H1 (cell line): Measurements from ENCODE around the gene OSTN. TPM values are rescaled to one million over a fixed set of nuclear protein-coding genes. Genes with fewer than 3 reads are reported as not detected.

Experiments
- CTCF ChIA-PET: fragments of 300-600 bp; sonication (Branson Sonifier 250); formaldehyde crosslinking; loops from one replicate; lab custom pipeline; 2021; ENCODE audit not compliant: partially characterized antibody; lab: Charles Lee
- POLR2A ChIA-PET: fragments of 300-600 bp; sonication (Branson Sonifier 250); formaldehyde crosslinking; loops from one replicate; lab custom pipeline; 2021; ENCODE audit warnings: inconsistent platforms; ENCODE audit not compliant: partially characterized antibody; lab: Charles Lee
- DNase-seq, 2 experiments: peaks; one replicate each; pipeline versions ENCODE4 v3.0.0 to v3.0.0-alpha.2; 2010 to 2022; ENCODE audit warnings: low spot score in 2 of 2, low read depth in 1 of 2, mixed read lengths in 1 of 2
- FAIRE-seq: peaks from 2 replicates; lab custom pipeline; 2011; peaks lifted over from hg19 to GRCh38; lab: Jason Lieb, UNC
- H2AFZ ChIP-seq: 2 replicates; pipeline ENCODE4 v1.8.1; 2012; ENCODE audit warnings: low read length, inconsistent platforms
- H2AK5ac ChIP-seq: 2 replicates; pipeline ENCODE4 v1.6.1; 2013; ENCODE audit warnings: low read depth, low read length
- H2BK120ac ChIP-seq: replicated peaks from 2 replicates; pipeline ENCODE3; 2013; ENCODE audit warnings: low read depth, low read length, inconsistent platforms
- H2BK12ac ChIP-seq: 2 replicates; pipeline ENCODE4 v1.6.1; 2013; ENCODE audit warnings: low read depth, low read length
- H2BK15ac ChIP-seq: 2 replicates; pipeline ENCODE4 v1.6.1; 2013; ENCODE audit warnings: low read length
- H2BK20ac ChIP-seq: 2 replicates; pipeline ENCODE4 v1.6.1; 2013; ENCODE audit warnings: low read length
- H2BK5ac ChIP-seq: 2 replicates; pipeline ENCODE4 v1.6.1; 2013; ENCODE audit warnings: low read depth, low read length
- H3K14ac ChIP-seq: 2 replicates; pipeline ENCODE4 v1.6.1; 2013; ENCODE audit warnings: inconsistent platforms; ENCODE audit not compliant: insufficient read length
- H3K18ac ChIP-seq: 2 replicates; pipeline ENCODE4 v1.6.1; 2013; ENCODE audit warnings: low read length; ENCODE audit errors: extremely low read depth
- H3K23ac ChIP-seq: 2 replicates; pipeline ENCODE4 v1.6.1; 2013; ENCODE audit warnings: inconsistent platforms; ENCODE audit not compliant: insufficient read length
- H3K23me2 ChIP-seq: 2 replicates; pipeline ENCODE4 v1.6.1; 2013; ENCODE audit warnings: low read depth, low read length
- H3K27ac ChIP-seq: 2 replicates; pipeline ENCODE4 v1.6.1; 2011; ENCODE audit warnings: low read depth, low read length, inconsistent platforms
- H3K27me3 ChIP-seq, 4 experiments: replicated peaks in 1 of 4; 1 replicate in 1 of 4; 2 replicates in 3 of 4; pipeline versions ENCODE4 v1.6.1 to v1.8.1; 2011 to 2013; ENCODE audit warnings: low read length in 3 of 4, mild to moderate bottlenecking in 3 of 4, inconsistent platforms in 2 of 4, mixed read lengths in 2 of 4, moderate library complexity in 1 of 4; ENCODE audit not compliant: control insufficient read depth in 3 of 4, insufficient read depth in 3 of 4; ENCODE audit errors: extremely low read depth in 1 of 4
- H3K36me3 ChIP-seq, 4 experiments: 2 replicates each; pipeline versions ENCODE4 v1.6.1 to v1.8.1; 2011 to 2013; ENCODE audit warnings: mild to moderate bottlenecking in 4 of 4, low read length in 3 of 4, moderate library complexity in 2 of 4, control low read depth in 1 of 4, inconsistent platforms in 1 of 4; ENCODE audit not compliant: insufficient read depth in 4 of 4, control insufficient read depth in 2 of 4
- H3K4ac ChIP-seq: replicated peaks from 2 replicates; pipeline ENCODE3; 2013; ENCODE audit warnings: low read length, low read depth, mixed read lengths, inconsistent platforms; ENCODE audit not compliant: insufficient read length
- H3K4me1 ChIP-seq, 4 experiments: replicated peaks in 1 of 4; 1 replicate in 1 of 4; 2 replicates in 3 of 4; pipeline versions ENCODE4 v1.6.1 to v1.8.1; 2011 to 2013; ENCODE audit warnings: low read length in 3 of 4, inconsistent platforms in 2 of 4, mixed read lengths in 1 of 4; ENCODE audit not compliant: insufficient read depth in 4 of 4, control insufficient read depth in 3 of 4
- H3K4me2 ChIP-seq, 2 experiments: 2 replicates each; pipeline versions ENCODE4 v1.6.1 to v1.8.1; 2011 to 2013; ENCODE audit warnings: low read depth in 2 of 2, low read length in 2 of 2, control low read depth in 1 of 2, inconsistent platforms in 1 of 2, mild to moderate bottlenecking in 1 of 2; ENCODE audit not compliant: insufficient read depth in 1 of 2
- H3K4me3 ChIP-seq, 4 experiments: fragments of 200-600, 300-600 bp in 1 of 4; sonication (generic), shearing (Covaris generic), sonication (Bioruptor Twin) in 1 of 4; 2 replicates each; pipeline versions ENCODE4 v1.5.1 to v1.8.1; 2011 to 2016; ENCODE audit warnings: low read length in 4 of 4, low read depth in 3 of 4, control low read depth in 2 of 4, inconsistent platforms in 2 of 4, mild to moderate bottlenecking in 2 of 4, mixed read lengths in 1 of 4, moderate library complexity in 1 of 4; ENCODE audit not compliant: insufficient read depth in 2 of 4; ENCODE audit errors: extremely low read depth in 1 of 4
- H3K56ac ChIP-seq: replicated peaks from 2 replicates; pipeline ENCODE3; 2013; ENCODE audit warnings: low read depth, mild to moderate bottlenecking, mixed read lengths, low read length, inconsistent platforms; ENCODE audit not compliant: insufficient read length
- H3K79me1 ChIP-seq: 2 replicates; pipeline ENCODE4 v1.6.1; 2013; ENCODE audit warnings: low read depth, low read length, control low read depth
- H3K79me2 ChIP-seq, 2 experiments: 2 replicates each; pipeline versions ENCODE4 v1.6.1 to v1.8.1; 2012 to 2013; ENCODE audit warnings: low read length in 2 of 2, mild to moderate bottlenecking in 2 of 2, inconsistent platforms in 1 of 2; ENCODE audit not compliant: insufficient read depth in 2 of 2, control insufficient read depth in 1 of 2
- H3K9ac ChIP-seq, 4 experiments: replicated peaks in 1 of 4; 1 replicate in 1 of 4; 2 replicates in 3 of 4; pipeline versions ENCODE4 v1.6.1 to v1.8.1; 2011 to 2013; ENCODE audit warnings: low read depth in 3 of 4, low read length in 3 of 4, control low read depth in 2 of 4, mild to moderate bottlenecking in 2 of 4, moderate library complexity in 2 of 4, inconsistent platforms in 1 of 4; ENCODE audit errors: extremely low read depth in 1 of 4
- H3K9me3 ChIP-seq, 2 experiments: 2 replicates each; pipeline versions ENCODE4 v1.6.1 to v1.8.1; 2012 to 2013; ENCODE audit warnings: mild to moderate bottlenecking in 2 of 2, moderate library complexity in 2 of 2, control low read depth in 1 of 2, inconsistent platforms in 1 of 2, low read depth in 1 of 2, low read length in 1 of 2, mixed read lengths in 1 of 2; ENCODE audit not compliant: insufficient read depth in 2 of 2
- H4K20me1 ChIP-seq, 2 experiments: replicated peaks in 1 of 2; 2 replicates each; pipeline versions ENCODE3 to v1.8.1; 2011 to 2013; ENCODE audit warnings: inconsistent platforms in 2 of 2, low read length in 2 of 2, mild to moderate bottlenecking in 1 of 2; ENCODE audit not compliant: insufficient read depth in 2 of 2, control insufficient read depth in 1 of 2
- H4K5ac ChIP-seq: 2 replicates; pipeline ENCODE4 v1.6.1; 2013; ENCODE audit warnings: low read length, low read depth, mixed read lengths, inconsistent platforms; ENCODE audit not compliant: insufficient read length
- H4K8ac ChIP-seq: 2 replicates; pipeline ENCODE4 v1.8.0; 2013; ENCODE audit warnings: mild to moderate bottlenecking, moderate library complexity, low read length, inconsistent platforms; ENCODE audit not compliant: insufficient read depth; ENCODE audit errors: extremely low read depth
- H4K91ac ChIP-seq: replicated peaks from 2 replicates; pipeline ENCODE3; 2013; ENCODE audit warnings: low read length, mixed read lengths, inconsistent platforms; ENCODE audit not compliant: insufficient read length
- EZH2 ChIP-seq: fragments of 200-600 bp; sonication (generic); IDR thresholded peaks from 2 replicates; pipeline ENCODE4 v1.7.1; 2012; ENCODE audit warnings: low read depth, mild to moderate bottlenecking, moderate library complexity, low read length, inconsistent platforms; ENCODE audit not compliant: severe bottlenecking
- MAFK ChIP-seq: IDR thresholded peaks from 2 replicates; pipeline ENCODE4 v1.6.1; 2012; ENCODE audit warnings: low read depth, mild to moderate bottlenecking, improper control_type of control experiment, low read length
- POLR2A ChIP-seq, 2 experiments: IDR thresholded peaks; 1 replicate in 1 of 2; 2 replicates in 1 of 2; pipeline ENCODE4 v1.6.1; 2011; ENCODE audit warnings: low read depth in 2 of 2, low read length in 2 of 2, mild to moderate bottlenecking in 2 of 2; ENCODE audit errors: control extremely low read depth in 1 of 2
- POU5F1 ChIP-seq: IDR thresholded peaks from 2 replicates; pipeline ENCODE4 v1.6.1; 2011; ENCODE audit warnings: low read depth, mild to moderate bottlenecking, low read length, moderate library complexity
- RFX5 ChIP-seq: IDR thresholded peaks from 2 replicates; pipeline ENCODE4 v1.6.1; 2011; ENCODE audit warnings: low read depth, low read length, improper control_type of control experiment, borderline replicate concordance
- SP2 ChIP-seq: IDR thresholded peaks from 2 replicates; pipeline ENCODE4 v1.6.1; 2012; ENCODE audit warnings: mild to moderate bottlenecking, low read length, inconsistent platforms
- SP4 ChIP-seq: IDR thresholded peaks from 2 replicates; pipeline ENCODE4 v1.6.1; 2012; ENCODE audit warnings: low read length, inconsistent platforms
- WGBS, 2 experiments: shearing (Covaris generic) in 1 of 2; methylation state at CpG; one replicate each; pipeline versions ENCODE4 v1.1.6 to v1.1.7; 2013 to 2015; ENCODE audit warnings: low lambda C conversion rate in 2 of 2, mixed read lengths in 2 of 2, inconsistent platforms in 1 of 2, low coverage in 1 of 2, missing lambda C conversion rate in 1 of 2; ENCODE audit not compliant: insufficient replicate concordance in 2 of 2, insufficient coverage in 1 of 2, insufficient read length in 1 of 2; ENCODE audit errors: extremely low coverage in 1 of 2, missing lambda C conversion rate in 1 of 2; 5-methylcytosine and 5-hydroxymethylcytosine counted together
- polyA plus RNA-seq, 7 experiments: library from polyadenylated mRNA; depleted of rRNA in 3 of 7; stranded (reverse) in 5 of 7; unstranded in 2 of 7; fragments of >200 nt in 5 of 7; fragments of 200-250 nt in 2 of 7; gene quantifications; 1 replicate in 5 of 7; 2 replicates in 1 of 7; 4 replicates in 1 of 7; pipeline versions ENCODE4 v1.2.1 to v1.2.3, GENCODE V29; 2011 to 2013; ENCODE audit warnings: missing spikeins in 2 of 7, mixed read lengths in 2 of 7
- total RNA-seq: library from RNA; stranded (reverse); fragmentation: NEBNext Ultra II Directional; extraction: Animal tissue kit (Norgen Biotek cat#: 25700); gene quantifications from 2 replicates; pipeline ENCODE4 v1.2.1, GENCODE V29; 2021

The OSTN gene
- total and polyA plus RNA-seq, 2 of the 8 experiments (the other 6 are each of a cell fraction or from before 2014, with no cell fraction given) = not detected

DNA sequence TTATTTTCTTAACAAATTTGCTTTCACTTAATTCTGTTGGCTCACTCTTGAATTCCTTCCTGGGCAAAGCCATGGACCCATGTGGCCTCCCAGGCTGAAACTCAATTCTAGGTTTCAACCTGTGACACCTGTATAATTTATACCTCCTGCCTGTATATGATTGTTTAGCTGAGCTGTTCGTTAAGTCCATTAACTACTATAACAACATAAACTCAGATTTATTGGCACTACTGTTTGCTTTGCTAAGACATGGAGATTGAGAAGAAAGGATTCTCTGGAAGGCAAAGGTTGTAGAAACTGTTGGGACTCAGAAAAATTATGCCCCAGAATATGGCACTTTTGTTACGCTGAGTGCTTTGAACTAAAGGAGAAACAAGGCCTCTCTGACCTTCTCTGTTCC is 103.4 kb downstream of the OSTN start:
- no peak overlapping the region for H3K4me2 ChIP-seq
- no peak overlapping the region for H4K5ac ChIP-seq
- H3K18ac ChIP-seq = no peak overlapping the region
- H3K9me3 ChIP-seq = no peaks in the 10 kb centered on the region
- no peaks in the 10 kb centered on the region for H3K79me1 ChIP-seq
- no peaks in the 10 kb centered on the region for H3K27me3 ChIP-seq
- 90% methylated on average over 2 of the region's 2 CpGs; no CpG with 5 or more reads in 1 of the 2 experiments for WGBS, 2 experiments
- ChIA-PET CTCF (no interaction called here), POLR2A (no interaction called here)
- no peak overlapping the region for H4K8ac ChIP-seq
- FAIRE-seq (no peak), DNase-seq (no peak)
- H2AFZ ChIP-seq = no peak overlapping the region
- H3K9ac ChIP-seq = no peak overlapping the region
- no peak overlapping the region for H4K91ac ChIP-seq
- H3K36me3 ChIP-seq = no peaks in the 10 kb centered on the region
- no peak overlapping the region for H3K4me3 ChIP-seq
- H2AK5ac ChIP-seq = no peak overlapping the region
- H3K23ac ChIP-seq = no peak overlapping the region
- peaks cover 0 to 6% (median 3%) of the 10 kb centered on the region in 4 experiments; a peak in 3 of 7 replicates for H3K4me1 ChIP-seq
- no peak overlapping the region for H2BK20ac ChIP-seq
- H2BK120ac ChIP-seq = no peak overlapping the region
- no peak overlapping the region for H2BK15ac ChIP-seq
- H3K27ac ChIP-seq = no peak overlapping the region
- no peak overlapping the region for H2BK5ac ChIP-seq
- H3K4ac ChIP-seq = no peak overlapping the region
- H4K20me1 ChIP-seq = no peaks in the 10 kb centered on the region
- no peaks in the 10 kb centered on the region for H3K23me2 ChIP-seq
- no peak overlapping the region for H2BK12ac ChIP-seq
- H3K79me2 ChIP-seq = no peaks in the 10 kb centered on the region
- no peak overlapping the region for H3K56ac ChIP-seq
- H3K14ac ChIP-seq = no peak overlapping the region
- TF ChIP-seq SP4 = no peak
- TF ChIP-seq POLR2A (IDR thresholded peaks at IDR 0.05; ENCODE audit: control extremely low read depth in 1 of 2, low read depth in 2 of 2, low read length in 2 of 2) = no peak
- TF ChIP-seq SP2 = no peak
- no peak for TF ChIP-seq RFX5
- no peak for TF ChIP-seq EZH2
- no peak for TF ChIP-seq POU5F1
- TF ChIP-seq MAFK = no peak
